Stimulated activated CD8-positive, alpha-beta memory T cell treated with anti-CD3 and anti-CD28 coated beads, Interleukin-4, amount 100 ng/mL, for 48 hours (primary cell): ENCODE measurements around the gene BLOC1S6.
A peak's percentile ranks its signal among the peaks of the same experiment; 100 is the strongest.

Experiments
- DNase-seq: peaks from one replicate; pipeline ENCODE4 v3.0.0-alpha.2; 2020

The BLOC1S6 gene

DNA sequence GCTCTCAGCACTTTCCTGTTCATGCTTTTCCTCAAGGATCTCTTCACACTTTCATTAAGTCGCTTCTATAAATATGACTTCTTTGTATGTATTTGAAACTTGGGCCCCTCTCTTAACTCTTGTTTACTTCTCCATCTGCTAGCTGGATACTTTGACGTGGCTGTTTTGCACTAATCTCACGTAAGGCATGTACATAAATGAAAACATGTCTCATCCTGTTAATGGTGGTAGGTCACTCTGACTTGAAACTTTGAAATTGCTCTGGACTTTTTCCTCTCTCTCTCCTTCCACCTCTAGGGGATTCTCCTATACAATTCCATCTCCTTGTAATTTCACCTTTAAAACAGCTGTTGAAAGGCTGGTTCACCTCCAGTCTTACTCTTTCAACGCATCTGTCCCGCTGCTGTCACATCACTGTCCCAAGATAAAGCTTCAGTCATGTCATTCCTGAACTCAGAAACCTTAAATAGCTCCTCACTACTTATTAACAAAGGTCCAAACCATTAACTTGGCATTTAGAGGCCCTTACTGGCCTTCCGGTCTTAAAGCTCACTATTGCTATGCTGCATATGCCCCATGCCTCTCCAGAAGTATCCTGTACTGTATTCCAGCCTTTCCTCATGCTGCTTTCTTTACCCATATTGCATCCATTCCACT, 1.2 kb downstream of the BLOC1S6 start:
- no peak for DNase-seq

DNA sequence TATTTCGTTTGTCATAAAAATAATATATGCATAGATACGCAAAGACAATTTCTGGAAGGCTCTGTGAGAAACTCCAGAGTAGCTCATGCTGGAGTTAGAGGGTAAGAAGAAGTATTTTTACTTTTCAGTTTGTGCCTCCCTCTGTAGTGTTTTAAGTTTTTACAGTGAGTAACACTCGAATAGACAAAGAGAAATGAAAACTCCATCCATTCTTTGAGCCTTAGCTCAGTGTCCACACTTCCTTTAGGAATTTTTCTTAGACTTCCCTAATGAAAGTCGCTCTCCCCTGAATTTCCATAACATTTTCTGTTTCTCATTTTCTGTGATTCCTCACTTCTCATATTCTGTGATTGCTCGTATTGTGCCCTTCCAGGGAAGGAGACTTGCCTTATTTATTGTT, 2.1 kb downstream of the BLOC1S6 start:
- DNase-seq = no peak

DNA sequence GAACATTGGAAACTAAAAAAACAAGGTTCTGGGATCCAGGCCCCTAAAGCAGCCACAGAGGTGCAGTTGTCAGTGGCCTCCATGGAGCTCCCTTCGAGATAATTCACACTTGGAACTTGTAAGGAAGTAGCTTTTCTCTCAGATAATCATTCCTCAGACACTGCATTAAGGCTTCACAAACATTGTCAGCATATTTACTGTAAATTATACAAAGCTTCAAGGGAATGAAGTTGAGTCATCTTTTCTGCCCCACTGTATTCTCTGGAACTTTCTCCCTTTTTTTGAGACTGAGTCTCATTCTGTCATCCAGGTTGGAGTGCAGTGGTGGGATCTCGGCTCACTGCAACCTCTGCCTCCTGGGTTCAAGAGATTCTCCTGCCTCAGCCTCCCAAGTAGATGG, 7.1 kb downstream of the BLOC1S6 start:
- no peak for DNase-seq

DNA sequence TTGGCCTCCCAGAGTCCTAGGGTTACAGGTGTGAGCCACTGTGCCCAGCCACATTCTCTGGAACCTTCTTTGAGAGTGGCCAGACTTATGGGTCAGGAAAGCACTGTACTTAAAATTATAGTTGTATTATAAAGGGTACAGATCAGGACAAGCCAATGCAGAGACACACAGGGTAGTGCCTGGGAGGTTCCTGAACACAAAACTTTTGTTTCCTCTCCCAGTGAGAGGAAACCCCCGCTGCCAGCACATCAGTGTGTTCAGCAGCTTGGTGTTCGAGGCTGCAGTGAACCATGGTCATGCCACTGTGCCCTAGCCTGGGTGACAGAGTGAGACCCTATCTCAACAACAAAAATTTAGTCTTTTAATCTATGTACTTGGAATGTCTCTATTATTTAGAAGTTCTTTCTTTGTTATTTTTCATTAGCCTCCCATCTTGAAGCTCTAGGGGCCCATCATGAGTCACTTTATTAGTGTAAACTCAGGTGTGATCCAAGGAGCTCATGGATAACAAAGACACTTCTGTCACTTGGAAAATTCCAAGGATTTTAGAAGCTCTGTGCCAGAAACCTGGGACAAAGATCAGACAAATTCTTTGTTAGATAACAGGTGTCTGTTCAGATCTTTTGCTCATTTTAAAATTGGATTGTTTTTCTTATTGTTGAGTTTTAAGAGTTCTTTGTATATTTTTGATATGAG, 7.8 kb downstream of the BLOC1S6 start:
- DNase-seq = no peak

DNA sequence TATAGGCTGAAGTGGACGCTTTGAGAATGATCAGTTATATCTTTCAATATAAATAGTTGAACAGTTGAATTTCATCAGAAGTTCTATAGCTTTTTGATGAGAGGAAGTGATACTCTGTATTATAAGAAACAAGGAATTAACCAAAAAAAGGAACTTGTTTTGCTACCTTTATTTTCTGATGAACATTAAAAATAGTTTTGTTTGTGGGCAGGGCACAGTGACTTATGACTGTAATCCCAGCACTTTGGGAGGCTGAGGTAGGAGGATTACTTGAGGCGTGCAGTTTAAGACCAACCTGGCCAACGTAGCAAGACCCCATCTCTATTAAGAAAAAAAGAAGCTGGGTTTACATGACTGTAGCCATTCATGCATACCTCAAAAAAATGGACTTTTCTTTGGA, 16.7 kb downstream of the BLOC1S6 start:
- no peak for DNase-seq

DNA sequence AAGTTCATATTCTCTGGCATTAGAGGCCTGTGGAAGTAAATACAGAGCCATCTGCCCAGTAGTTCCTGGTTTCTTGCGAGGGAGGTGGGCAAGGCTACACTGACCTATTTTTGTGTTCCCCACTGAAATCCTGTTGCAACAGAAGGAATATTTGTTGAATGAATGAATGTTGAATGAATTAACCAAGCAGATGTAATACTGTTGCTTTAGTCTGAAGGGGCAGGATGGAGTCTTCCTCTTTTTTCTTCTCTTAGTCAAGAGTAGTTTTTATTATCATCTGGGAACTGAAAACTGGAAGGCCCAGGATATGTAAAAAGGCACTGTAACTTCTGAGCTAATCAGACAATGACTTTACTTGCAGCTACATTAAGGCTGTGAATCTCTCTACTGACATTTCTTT, 17.1 kb downstream of the BLOC1S6 start:
- DNase-seq = no peak

DNA sequence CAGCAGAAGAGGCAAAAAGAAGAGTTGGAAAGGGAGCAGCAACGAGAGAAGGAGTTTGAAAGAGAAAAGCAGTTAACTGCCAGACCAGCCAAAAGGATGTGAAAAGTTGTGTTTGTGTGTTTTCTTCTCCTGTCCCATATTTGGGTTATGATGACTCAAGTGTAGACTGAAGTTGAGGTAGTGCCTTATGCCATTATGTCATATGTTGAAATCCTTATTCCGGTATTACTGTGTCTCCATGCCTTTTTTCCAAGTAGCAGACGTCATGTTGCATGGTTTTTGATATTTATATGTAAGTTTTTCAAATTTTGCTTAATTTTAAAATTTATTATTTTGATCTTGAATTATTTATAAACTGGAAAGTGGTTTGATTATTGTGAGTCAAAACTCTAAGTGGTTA, 19.2 kb downstream of the BLOC1S6 start:
- DNase-seq = no peak

- DNase-seq = no peak
Measured at GRCh38 chr15:45606841-45607240, 19.7 kb downstream of the BLOC1S6 start.

DNA sequence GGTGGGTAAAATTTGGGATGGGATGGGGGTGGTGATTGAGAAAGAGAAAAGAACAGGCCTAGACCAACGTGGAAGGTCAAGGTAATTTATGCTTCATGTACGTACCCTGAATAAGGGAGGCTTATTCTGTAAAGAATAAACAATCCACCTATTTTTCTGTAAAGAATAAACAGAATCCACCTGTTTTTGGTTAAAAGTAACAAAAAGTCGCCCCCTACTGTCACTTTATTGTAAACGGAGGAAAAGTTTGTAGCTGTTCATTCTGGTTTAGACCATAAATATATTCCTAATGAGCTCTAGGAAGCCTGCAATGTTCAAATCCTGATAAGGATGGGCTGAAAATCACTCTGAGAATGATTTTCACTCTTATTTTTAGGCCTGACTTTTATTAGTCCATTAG, 24.1 kb downstream of the BLOC1S6 start:
- DNase-seq = no peak

GRCh38 chr15:45612790-45613415, 25.7 kb downstream of the BLOC1S6 start:
- no peak for DNase-seq

DNA sequence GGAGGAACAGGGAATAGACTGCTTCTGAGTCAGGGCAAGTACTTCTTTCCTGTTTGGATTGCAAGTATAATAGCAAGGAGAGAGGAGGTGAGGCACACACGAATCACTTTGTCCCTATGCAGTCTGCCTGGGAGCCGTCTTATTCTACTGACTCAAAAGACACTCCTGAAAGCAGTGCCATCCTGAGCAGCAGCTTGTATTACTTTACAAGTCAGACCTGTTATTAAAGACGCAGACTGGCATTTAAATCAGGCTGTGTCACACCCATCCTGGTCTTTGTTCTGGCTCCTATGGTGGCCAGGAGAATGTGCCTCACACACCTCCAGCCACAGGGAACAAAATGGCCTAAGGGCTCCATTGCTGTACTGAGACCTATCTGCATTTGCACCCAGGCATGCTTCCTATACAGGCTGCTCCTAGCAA, 29.7 kb downstream of the BLOC1S6 start:
- DNase-seq = no peak

GRCh38 chr15:45618813-45619212, 31.6 kb downstream of the BLOC1S6 start:
- DNase-seq = no peak

GRCh38 chr15:45628136-45628535, 41.0 kb downstream of the BLOC1S6 start:
- no peak for DNase-seq

- no peak for DNase-seq
Measured at GRCh38 chr15:45630917-45631691, 43.9 kb downstream of the BLOC1S6 start.

DNA sequence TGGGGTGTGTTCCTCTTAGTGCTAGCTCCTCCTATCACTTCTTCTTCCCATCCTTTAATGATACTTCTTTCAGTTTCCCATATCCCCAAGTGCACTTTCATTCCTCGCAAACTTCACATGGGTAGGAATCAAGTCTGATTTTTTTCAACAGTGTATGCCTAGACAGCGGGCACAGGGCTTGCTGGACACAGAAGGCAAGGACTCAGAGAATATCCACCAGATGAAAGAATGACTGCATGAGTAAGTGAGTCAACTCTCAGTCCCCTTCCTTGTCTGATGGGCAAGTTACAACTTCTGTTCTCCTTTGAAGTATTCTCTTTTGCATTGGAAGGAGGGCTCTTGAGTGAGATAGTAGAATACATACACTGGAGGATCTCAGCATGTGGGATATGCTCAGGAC, 44.6 kb downstream of the BLOC1S6 start:
- DNase-seq = no peak

DNA sequence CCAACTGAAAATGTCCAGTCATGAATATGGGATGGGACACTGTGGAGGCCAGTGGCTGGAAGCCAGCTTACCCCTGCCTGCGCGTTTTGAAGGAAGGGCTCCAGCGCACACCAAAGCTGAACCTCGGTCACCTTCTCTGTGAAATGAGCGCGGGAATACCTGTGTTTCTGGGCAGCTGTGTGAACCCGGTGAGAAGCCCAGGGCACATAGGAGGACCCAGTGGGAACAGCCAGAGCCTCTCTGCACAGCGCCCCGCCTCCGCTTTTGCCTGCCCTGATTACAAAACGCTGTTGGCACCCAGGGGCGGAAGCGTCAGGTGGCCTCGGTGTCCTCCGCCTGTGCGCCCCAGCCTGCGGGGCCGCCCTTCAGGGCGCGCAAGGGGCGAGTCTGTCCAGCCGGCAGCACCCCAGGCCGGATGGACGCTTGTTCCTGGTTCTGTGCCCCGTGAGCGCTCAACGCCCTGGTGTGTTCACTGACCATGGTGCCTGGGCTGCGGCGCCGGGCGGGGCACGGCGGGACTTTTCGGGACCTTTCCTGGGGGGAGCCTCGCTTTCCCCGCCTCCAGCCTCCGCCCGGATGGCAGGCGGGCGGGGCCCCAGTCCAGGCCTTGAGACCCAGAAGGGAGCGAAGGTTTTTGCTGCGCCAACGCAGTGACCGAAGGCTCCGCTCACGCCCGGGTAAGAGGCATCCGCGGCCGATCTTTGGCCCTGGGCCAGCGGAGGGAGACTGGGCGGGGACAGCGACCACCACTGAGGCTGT, 47.4 kb downstream of the BLOC1S6 start, which contains the start of gene SQOR:
Gene SQOR (plus strand): TSS at position 598 of the 759 bp plus-strand sequence. CDS start 23,895 bp downstream, outside the sequence.
- DNase-seq = peak; percentile 80

DNA sequence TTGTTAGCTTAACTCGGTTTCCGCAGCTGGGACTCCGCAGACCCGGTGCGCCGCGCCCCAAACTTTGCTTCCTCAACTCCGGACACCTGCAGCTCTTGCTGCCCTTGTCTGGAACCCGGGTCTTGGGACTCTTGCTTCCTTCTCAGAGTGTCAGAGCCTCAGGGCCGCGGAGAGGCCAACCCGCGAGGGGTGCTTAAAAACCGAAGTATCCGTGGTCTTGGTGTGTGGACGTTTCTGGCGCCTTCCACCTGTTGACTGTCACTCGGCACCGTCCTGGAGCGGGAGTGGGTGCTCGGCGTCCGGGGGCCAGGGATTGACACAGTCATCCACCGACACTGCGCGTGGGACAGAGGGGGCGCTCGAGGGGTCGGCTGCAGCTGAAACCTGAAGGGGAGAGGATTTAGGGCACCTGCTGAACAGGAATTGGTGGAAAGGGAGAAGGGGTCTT, 48.0 kb downstream of the BLOC1S6 start:
- DNase-seq = peak; percentile 81

GRCh38 chr15:45635763-45636292, 48.6 kb downstream of the BLOC1S6 start:
- DNase-seq = no peak

- no peak for DNase-seq
Measured at GRCh38 chr15:45637141-45637540, 50.0 kb downstream of the BLOC1S6 start.

GRCh38 chr15:45637552-45638033, 50.4 kb downstream of the BLOC1S6 start:
- peak; percentile 59 for DNase-seq

DNA sequence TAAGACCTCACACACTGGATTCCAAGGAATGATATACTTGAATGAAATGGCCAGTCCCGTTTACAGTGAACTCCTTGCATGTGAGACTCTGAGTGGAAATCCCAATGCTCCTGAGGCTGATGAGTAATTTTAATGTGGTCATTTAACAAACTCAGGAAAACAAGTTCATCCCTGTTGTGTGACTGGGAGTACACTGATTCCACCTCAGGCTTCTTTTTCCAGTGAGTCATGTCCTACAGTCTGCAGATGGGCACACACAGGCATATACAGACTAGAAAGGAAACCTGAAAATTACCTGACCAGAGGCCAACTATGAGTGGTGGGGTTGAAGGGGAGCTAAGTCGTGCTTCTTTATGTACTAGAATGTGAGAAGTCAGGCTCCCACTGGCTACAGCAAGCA, 53.4 kb downstream of the BLOC1S6 start:
- DNase-seq = no peak

DNA sequence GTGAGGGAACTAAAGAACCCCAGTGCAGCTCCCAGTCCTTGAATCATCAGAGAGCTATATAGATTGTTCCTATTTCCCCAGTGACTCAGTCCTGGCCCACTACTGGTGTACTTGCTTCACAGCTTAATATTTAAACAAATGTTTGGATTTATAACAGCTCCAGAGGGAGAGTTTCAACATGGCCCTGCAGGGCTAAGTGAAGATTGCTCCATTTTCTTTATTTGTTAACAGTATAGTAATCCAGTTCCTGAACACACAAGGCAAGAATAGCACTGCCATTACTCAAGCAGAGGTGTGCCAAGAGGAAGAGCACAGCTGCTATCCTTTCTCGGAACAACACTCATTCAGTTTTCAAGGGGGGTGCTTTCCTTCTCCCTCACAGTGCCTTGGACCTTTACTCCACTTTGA, 54.2 kb downstream of the BLOC1S6 start:
- DNase-seq = no peak
